ENCODE data around the gene SCN5A.

SCN5A gene

GRCh38 chr3:38524141-38524739 is 125.2 kb downstream of the SCN5A start:
- Histone ChIP-seq H3K36me3 (replicated peaks) (peaks cover 36% of the 10 kb centered on the region), H3K4me3 (no peak overlapping the region), H3K4me1 (peaks cover 11% of the 10 kb centered on the region), H3K9me3 (no peaks in the 10 kb centered on the region), H3K27me3 (ENCODE audit: low read depth) (no peaks in the 10 kb centered on the region)
- no peak for DNase-seq (ENCODE audit: low spot score in 2 of 2)
- in situ Hi-C loops (cut with MboI; ENCODE audit: low sequenced_read_pairs) = loop anchor here (5.0 kb wide), 1 partner anchor 123 kb away; the partner anchor contains the start of gene SCN5A

- in situ Hi-C loops (cut with MboI; ENCODE audit: low sequenced_read_pairs) = loop anchor here (5.0 kb wide), 1 partner anchor 125 kb away; the partner anchor contains the start of gene SCN5A
- DNase-seq (ENCODE audit: low spot score in 2 of 2) = no peak
- peaks cover 36% of the 10 kb centered on the region for H3K36me3 ChIP-seq (replicated peaks)
Observed at GRCh38 chr3:38522002-38522401, 127.5 kb downstream of the SCN5A start.

GRCh38 chr3:38521391-38521987 is 128.0 kb downstream of the SCN5A start:
- peak; percentile 73 to 80 for DNase-seq (ENCODE audit: low spot score in 2 of 2)
- Histone ChIP-seq H3K4me1 (peaks cover 11% of the 10 kb centered on the region), H3K27me3 (ENCODE audit: low read depth) (no peaks in the 10 kb centered on the region), H3K4me3 (no peak overlapping the region), H3K9me3 (no peaks in the 10 kb centered on the region), H3K36me3 (replicated peaks) (peaks cover 36% of the 10 kb centered on the region)
- in situ Hi-C loops (cut with MboI; ENCODE audit: low sequenced_read_pairs) = loop anchor here (5.0 kb wide), 1 partner anchor 126 kb away; the partner anchor contains the start of gene SCN5A

More at GRCh38 chr3:38522002-38522401, 127.5 kb downstream of the SCN5A start:
- H3K4me1 ChIP-seq = peaks cover 11% of the 10 kb centered on the region
- no peaks in the 10 kb centered on the region for H3K27me3 ChIP-seq (ENCODE audit: low read depth)
- H3K9me3 ChIP-seq = no peaks in the 10 kb centered on the region
- H3K4me3 ChIP-seq = no peak overlapping the region

DNA sequence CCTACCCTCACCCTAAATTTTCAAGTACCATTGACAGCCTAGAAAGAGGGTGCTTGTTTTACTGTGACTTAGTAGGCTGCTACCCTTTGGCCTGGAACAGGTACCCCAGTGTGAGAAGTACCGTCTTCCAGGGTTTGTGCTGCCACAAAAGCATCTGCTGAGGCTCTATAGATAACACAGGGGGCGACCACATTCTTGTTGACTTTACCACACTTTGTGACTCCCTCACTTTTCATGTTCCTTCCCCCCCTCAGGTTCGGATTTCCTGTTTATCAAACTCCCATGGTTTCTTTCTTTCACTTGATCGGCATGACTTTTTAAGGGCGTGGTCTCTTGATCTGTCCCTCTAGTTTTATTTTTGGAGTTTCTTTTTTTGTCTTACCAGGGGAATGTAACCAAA is 129.8 kb downstream of the SCN5A start:
- H3K36me3 ChIP-seq (replicated peaks) = peaks cover 25% of the 10 kb centered on the region
- H3K27me3 ChIP-seq (ENCODE audit: low read depth) = no peaks in the 10 kb centered on the region
- H3K4me3 ChIP-seq = no peak overlapping the region
- H3K4me1 ChIP-seq = peaks cover 11% of the 10 kb centered on the region
- no peaks in the 10 kb centered on the region for H3K9me3 ChIP-seq
- no peak for DNase-seq (ENCODE audit: low spot score in 2 of 2)
- in situ Hi-C loops (cut with MboI; ENCODE audit: low sequenced_read_pairs) = loop anchor here (5.0 kb wide), 1 partner anchor 128 kb away; the partner anchor contains the start of gene SCN5A

GRCh38 chr3:38519000-38519399 is 130.5 kb downstream of the SCN5A start:
- DNase-seq (ENCODE audit: low spot score in 2 of 2) = no peak

GRCh38 chr3:38516669-38517068 is 132.8 kb downstream of the SCN5A start:
- H3K4me3 ChIP-seq = no peak overlapping the region
- in situ Hi-C loops (cut with MboI; ENCODE audit: low sequenced_read_pairs) = no loop called here
- DNase-seq (ENCODE audit: low spot score in 2 of 2) = no peak
- no peaks in the 10 kb centered on the region for H3K27me3 ChIP-seq (ENCODE audit: low read depth)
- H3K4me1 ChIP-seq = peaks cover 11% of the 10 kb centered on the region
- peaks cover 13% of the 10 kb centered on the region for H3K36me3 ChIP-seq (replicated peaks)
- H3K9me3 ChIP-seq = no peaks in the 10 kb centered on the region

More at GRCh38 chr3:38519000-38519399, 130.5 kb downstream of the SCN5A start:
- Histone ChIP-seq H3K36me3 (replicated peaks) (peaks cover 26% of the 10 kb centered on the region), H3K9me3 (no peaks in the 10 kb centered on the region), H3K4me1 (peaks cover 11% of the 10 kb centered on the region), H3K27me3 (ENCODE audit: low read depth) (no peaks in the 10 kb centered on the region), H3K4me3 (no peak overlapping the region)
- in situ Hi-C loops (cut with MboI; ENCODE audit: low sequenced_read_pairs) = no loop called here

DNA sequence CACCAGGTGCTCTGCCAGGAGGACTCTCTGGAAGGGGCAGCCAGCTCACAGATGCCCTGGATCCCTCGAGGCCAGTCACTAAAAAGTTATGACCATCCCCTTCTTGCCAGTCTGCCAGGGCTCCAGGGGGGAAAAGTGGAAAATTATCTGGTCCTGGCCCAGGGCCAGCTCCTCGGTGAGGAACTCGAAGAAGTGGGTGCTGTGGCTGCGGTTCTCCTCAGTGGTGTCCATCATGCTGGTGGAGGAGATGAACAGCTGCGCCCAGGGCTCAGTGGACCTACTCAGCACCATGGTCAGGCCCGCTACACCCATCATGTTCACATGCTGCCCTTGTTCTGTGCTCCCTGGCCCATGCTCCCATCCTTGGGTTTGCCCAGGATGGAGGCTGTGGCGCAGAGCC is 134.1 kb downstream of the SCN5A start:
- Histone ChIP-seq H3K36me3 (replicated peaks) (peaks cover 14% of the 10 kb centered on the region), H3K9me3 (no peaks in the 10 kb centered on the region), H3K27me3 (ENCODE audit: low read depth) (no peaks in the 10 kb centered on the region), H3K4me1 (peaks cover 2% of the 10 kb centered on the region; the same call in 1 of the 2 replicates), H3K4me3 (no peak overlapping the region)
- in situ Hi-C loops (cut with MboI; ENCODE audit: low sequenced_read_pairs) = no loop called here
- no peak for DNase-seq (ENCODE audit: low spot score in 2 of 2)

DNA sequence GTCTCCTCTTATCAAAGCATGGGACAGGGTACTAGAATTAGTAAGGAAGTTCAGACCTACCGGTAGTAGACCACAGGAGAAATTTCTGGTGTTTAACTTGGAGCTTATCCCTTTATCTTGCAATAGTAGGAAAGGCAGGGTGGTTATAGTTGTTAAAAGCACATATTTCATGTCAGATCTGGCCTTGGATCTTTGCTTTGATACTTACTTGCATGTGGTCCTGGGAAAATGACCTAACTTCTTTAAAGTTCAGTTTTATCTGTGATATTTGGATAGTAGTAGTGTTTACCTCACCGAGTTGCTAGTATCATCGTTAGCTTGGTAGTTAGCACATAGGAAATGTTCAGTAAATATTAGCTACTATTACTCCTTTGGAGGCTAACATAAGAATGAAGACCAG is 137.9 kb downstream of the SCN5A start:
- Histone ChIP-seq H3K36me3 (replicated peaks) (peaks cover 13% of the 10 kb centered on the region), H3K27me3 (ENCODE audit: low read depth) (no peaks in the 10 kb centered on the region), H3K9me3 (no peaks in the 10 kb centered on the region), H3K4me3 (no peak overlapping the region), H3K4me1 (no peaks in the 10 kb centered on the region)
- DNase-seq (ENCODE audit: low spot score in 2 of 2) = no peak
- in situ Hi-C loops (cut with MboI; ENCODE audit: low sequenced_read_pairs) = no loop called here

- H3K36me3 ChIP-seq (replicated peaks) = peaks cover 13% of the 10 kb centered on the region
- in situ Hi-C loops (cut with MboI; ENCODE audit: low sequenced_read_pairs) = no loop called here
- no peak overlapping the region for H3K4me3 ChIP-seq
- no peaks in the 10 kb centered on the region for H3K9me3 ChIP-seq
- DNase-seq (ENCODE audit: low spot score in 2 of 2) = no peak
- H3K27me3 ChIP-seq (ENCODE audit: low read depth) = no peaks in the 10 kb centered on the region
- no peaks in the 10 kb centered on the region for H3K4me1 ChIP-seq
Observed at GRCh38 chr3:38510631-38511030, 138.9 kb downstream of the SCN5A start.

DNA sequence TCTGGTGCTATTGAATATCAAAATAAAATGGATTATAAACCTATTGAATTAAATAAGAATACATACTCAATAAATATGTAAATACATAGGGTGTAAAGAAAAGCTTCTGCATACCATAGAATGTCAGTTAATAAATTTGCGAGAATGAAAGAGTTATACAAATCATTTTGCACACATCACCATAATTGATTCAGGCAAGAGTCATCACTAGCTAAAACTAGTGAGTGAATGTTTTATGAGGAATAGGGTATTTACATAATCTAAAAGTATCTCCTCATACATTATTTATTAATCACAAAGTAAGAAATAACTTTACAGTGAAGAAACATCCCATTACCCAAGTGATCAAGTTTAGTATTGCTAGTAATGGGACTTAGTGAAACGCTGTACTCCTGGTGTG is 139.8 kb downstream of the SCN5A start:
- H3K9me3 ChIP-seq = no peaks in the 10 kb centered on the region
- H3K36me3 ChIP-seq (replicated peaks) = peaks cover 13% of the 10 kb centered on the region
- no peak for DNase-seq (ENCODE audit: low spot score in 2 of 2)
- no peaks in the 10 kb centered on the region for H3K4me1 ChIP-seq
- H3K4me3 ChIP-seq = no peak overlapping the region
- in situ Hi-C loops (cut with MboI; ENCODE audit: low sequenced_read_pairs) = no loop called here
- no peaks in the 10 kb centered on the region for H3K27me3 ChIP-seq (ENCODE audit: low read depth)

DNA sequence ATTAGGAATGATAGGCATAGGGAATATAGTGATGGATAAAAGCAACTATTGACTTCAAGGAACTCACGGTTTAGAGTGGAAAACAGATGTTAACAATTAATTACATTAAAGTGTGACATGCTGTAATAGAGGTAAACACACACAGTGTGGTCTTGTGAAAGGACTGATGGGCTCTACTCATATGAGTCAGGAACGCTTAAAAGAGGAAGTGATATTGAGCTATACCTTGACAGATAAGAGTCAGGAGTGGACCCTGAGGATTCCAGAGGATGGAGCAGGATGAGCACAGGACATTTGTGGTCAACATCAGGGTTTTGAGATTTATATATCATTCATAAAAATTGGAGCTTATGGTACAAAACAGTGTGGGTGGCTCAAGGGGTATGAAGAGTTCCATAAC is 142.4 kb downstream of the SCN5A start:
- in situ Hi-C loops (cut with MboI; ENCODE audit: low sequenced_read_pairs) = no loop called here
- H3K9me3 ChIP-seq = no peaks in the 10 kb centered on the region
- no peaks in the 10 kb centered on the region for H3K27me3 ChIP-seq (ENCODE audit: low read depth)
- no peak overlapping the region for H3K4me3 ChIP-seq
- DNase-seq (ENCODE audit: low spot score in 2 of 2) = no peak
- H3K36me3 ChIP-seq (replicated peaks) = peaks cover 23% of the 10 kb centered on the region
- H3K4me1 ChIP-seq = no peaks in the 10 kb centered on the region

DNA sequence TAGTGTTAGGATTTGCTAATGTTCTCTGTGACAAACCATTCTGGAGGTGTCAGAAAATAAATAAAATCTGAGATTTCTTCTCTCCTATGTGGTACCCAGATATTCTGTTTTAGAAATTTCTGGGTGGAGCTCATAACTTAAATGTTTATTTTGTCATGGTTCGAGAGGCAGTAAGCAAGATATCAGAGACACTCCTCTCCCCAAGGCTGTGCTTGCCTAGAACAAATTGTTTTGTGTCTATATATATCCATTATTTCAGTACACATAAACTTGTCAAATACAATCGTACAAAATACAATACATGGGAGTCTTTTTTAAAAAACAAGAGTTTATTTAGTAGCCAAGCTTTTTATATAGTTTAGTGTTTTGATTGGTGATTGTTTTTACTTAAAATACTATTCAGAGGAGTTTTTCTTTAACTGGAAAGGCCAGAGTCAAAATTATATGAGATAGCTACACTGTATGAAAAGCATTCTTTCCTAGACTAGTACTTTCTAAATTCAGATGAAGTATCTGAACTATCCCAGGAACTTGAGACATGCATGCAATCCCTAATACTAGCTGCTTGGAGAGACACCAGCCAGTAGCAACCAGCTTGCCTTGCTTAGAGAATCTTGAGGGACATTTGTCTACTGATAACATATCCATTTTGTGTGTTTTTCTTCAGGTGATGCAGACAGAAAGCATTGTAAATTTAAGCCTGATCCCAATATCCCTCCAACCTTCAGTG is 148.6 kb downstream of the SCN5A start:
- Histone ChIP-seq H3K36me3 (replicated peaks) (peaks cover 26% of the 10 kb centered on the region), H3K9me3 (no peaks in the 10 kb centered on the region), H3K4me1 (peaks cover 3% of the 10 kb centered on the region; the same call in 1 of the 2 replicates), H3K4me3 (no peak overlapping the region), H3K27me3 (ENCODE audit: low read depth) (no peaks in the 10 kb centered on the region)
- in situ Hi-C loops (cut with MboI; ENCODE audit: low sequenced_read_pairs) = no loop called here
- DNase-seq (ENCODE audit: low spot score in 2 of 2) = no peak
